Activated naive CD4-positive, alpha-beta T cell (primary cell): ENCODE results near the gene CCDC74B.
"Not testable (repeated sequence)": the region's sequence is repeated elsewhere in the genome, so short reads cannot be mapped to it uniquely, and the experiment has no call there.

Experiments
- DNase-seq, 4 experiments: peaks; one replicate each; lab custom pipeline; 2025; lab: John Stamatoyannopoulos, UW

The CCDC74B gene

DNA sequence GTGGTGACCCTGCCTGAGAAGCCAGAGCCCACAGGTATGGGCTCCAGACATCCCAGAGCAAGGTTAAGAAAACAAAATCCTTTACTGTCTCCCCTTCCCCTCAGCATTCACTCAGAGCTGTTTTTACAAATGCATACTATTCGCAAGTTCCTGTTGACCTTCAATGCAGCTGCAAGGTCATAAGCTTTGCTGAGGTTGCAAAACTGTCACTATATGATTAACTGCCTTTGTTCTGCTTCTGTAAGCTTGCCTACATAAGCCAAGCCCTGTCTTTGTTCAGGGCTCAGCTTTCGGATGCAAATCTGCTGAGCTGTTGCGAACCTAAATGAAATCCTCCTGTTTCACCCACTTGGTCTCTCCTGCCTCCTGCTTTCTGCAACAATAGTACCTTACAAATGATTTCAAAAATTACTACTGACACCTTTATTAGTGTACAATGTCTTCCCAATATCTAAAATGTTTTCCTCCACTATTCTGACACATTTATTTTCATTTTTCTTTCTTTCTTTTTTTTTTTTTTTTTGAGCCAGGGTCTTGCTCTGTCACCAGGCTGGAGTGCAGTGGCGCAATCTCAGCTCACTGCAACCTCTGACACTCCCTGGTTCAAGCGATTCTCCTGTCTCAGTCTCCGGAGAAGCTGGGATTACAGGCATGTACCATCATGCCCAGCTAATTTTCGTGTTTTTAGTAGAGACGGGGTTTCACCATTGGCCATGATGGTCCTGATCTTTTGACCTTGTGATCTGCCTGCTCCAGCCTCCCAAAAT lies 42.1 kb downstream of the CCDC74B start:
- DNase-seq = not testable (repeated sequence)
